BJ (cell line): ENCODE data around the gene LRRC73. TPM values are rescaled to one million over a fixed set of nuclear protein-coding genes. Genes with fewer than 3 reads are reported as not detected.

Experiments used
- CTCF ChIA-PET: fragments of 350-600 bp; formaldehyde crosslinking; extraction: SDS; loops from one replicate; lab custom pipeline; 2021; ENCODE audit warnings: antibody characterized with exemption, inconsistent platforms; lab: Yijun Ruan, JAX
- POLR2A ChIA-PET: fragments of 300-600 bp; sonication (Branson Sonifier 250); formaldehyde crosslinking; extraction: SDS; loops from one replicate; lab custom pipeline; 2021; ENCODE audit warnings: antibody characterized with exemption; lab: Charles Lee
- DNase-seq: peaks from one replicate; pipeline ENCODE4 v3.0.0-alpha.2; 2011; ENCODE audit warnings: low read depth
- H3K27me3 ChIP-seq: 2 replicates; pipeline ENCODE4 v1.6.0; 2011; ENCODE audit warnings: low read length; ENCODE audit not compliant: control insufficient read depth, insufficient read depth
- H3K36me3 ChIP-seq: 2 replicates; pipeline ENCODE4 v1.5.1; 2011; ENCODE audit warnings: low read length; ENCODE audit not compliant: control insufficient read depth, insufficient read depth
- H3K4me3 ChIP-seq: 2 replicates; pipeline ENCODE4 v1.5.1; 2011; ENCODE audit warnings: low read depth, mild to moderate bottlenecking, control low read depth, low read length
- CTCF ChIP-seq: IDR thresholded peaks from 2 replicates; pipeline ENCODE4 v1.5.1; 2011; ENCODE audit warnings: low read depth, mild to moderate bottlenecking, control low read depth, inconsistent platforms, low read length, moderate library complexity; ENCODE audit not compliant: insufficient read depth
- polyA plus RNA-seq: library from polyadenylated mRNA; depleted of rRNA; stranded (reverse); fragments of >200 nt; gene quantifications from 2 replicates; pipeline ENCODE4 v1.2.3, GENCODE V29; 2011

LRRC73 gene
- polyA plus RNA-seq, 1 experiment, result 0.33 TPM

- no peak for DNase-seq
- ChIA-PET CTCF (interaction anchor here (0.9 to 10.1 kb wide), 6 partner anchors 9 to 264 kb away, joined by 3 to 136 read pairs (median 4); partner anchors contain the start of genes DLK2, DNPH1, LRRC73 and TJAP1), POLR2A (interaction anchor here (1.6 kb wide), 1 partner anchor 15 kb away, joined by 4 read pairs; no protein-coding TSS in a partner anchor)
- Histone ChIP-seq H3K27me3 (no peaks in the 10 kb centered on the region), H3K4me3 (no peak overlapping the region), H3K36me3 (0 out of 2 replicates have a peak, but pooled peaks cover 1% of the 10 kb centered on the region)
- TF ChIP-seq CTCF, result no peak
These were observed 16.9 kb downstream of the LRRC73 start for GRCh38 chr6:43493230-43493629.

GRCh38 chr6:43492673-43493072, 17.5 kb downstream of the LRRC73 start:
- H3K4me3 ChIP-seq, result no peak overlapping the region
- no peak for DNase-seq
- 0 out of 2 replicates have a peak, but pooled peaks cover 1% of the 10 kb centered on the region for H3K36me3 ChIP-seq
- CTCF ChIA-PET, result interaction anchor here (0.6 to 10.1 kb wide), 8 partner anchors 9 to 264 kb away, joined by 3 to 136 read pairs (median 4); partner anchors contain the start of genes DLK2, DNPH1, LRRC73 and TJAP1
- POLR2A ChIA-PET, result interaction anchor here (0.6 to 1.6 kb wide), 2 partner anchors 15 to 756 kb away, joined by 4 to 8 read pairs; no protein-coding TSS in a partner anchor
- TF ChIP-seq CTCF, result no peak
- H3K27me3 ChIP-seq, result no peaks in the 10 kb centered on the region

- CTCF ChIA-PET, result interaction anchor here (0.6 to 10.1 kb wide), 6 partner anchors 12 to 263 kb away, joined by 3 to 136 read pairs (median 4); partner anchors contain the start of genes DLK2, DNPH1 and LRRC73
- no peak for TF ChIP-seq CTCF
- Histone ChIP-seq H3K4me3 (no peak overlapping the region), H3K27me3 (no peaks in the 10 kb centered on the region), H3K36me3 (0 out of 2 replicates have a peak, but pooled peaks cover 1% of the 10 kb centered on the region)
- DNase-seq, result no peak
- POLR2A ChIA-PET, result interaction anchor here (0.6 to 1.6 kb wide), 3 partner anchors 14 to 757 kb away, joined by 4 to 24 read pairs (median 8); no protein-coding TSS in a partner anchor
These were observed 18.1 kb downstream of the LRRC73 start for GRCh38 chr6:43491750-43492661.

GRCh38 chr6:43490523-43490939, 19.6 kb downstream of the LRRC73 start:
- H3K4me3 ChIP-seq, result no peak overlapping the region
- no peak for TF ChIP-seq CTCF
- ChIA-PET CTCF (interaction anchor here (1.2 to 10.1 kb wide), 3 partner anchors 11 to 36 kb away, joined by 4 to 136 read pairs (median 87); partner anchors contain the start of genes DLK2 and LRRC73), POLR2A (no interaction called here)
- no peak for DNase-seq
- H3K27me3 ChIP-seq, result no peaks in the 10 kb centered on the region
- H3K36me3 ChIP-seq, result peaks cover 1% of the 10 kb centered on the region; the same call in 1 of the 2 replicates
